ENCODE measurements around the gene SFMBT1.

DNA sequence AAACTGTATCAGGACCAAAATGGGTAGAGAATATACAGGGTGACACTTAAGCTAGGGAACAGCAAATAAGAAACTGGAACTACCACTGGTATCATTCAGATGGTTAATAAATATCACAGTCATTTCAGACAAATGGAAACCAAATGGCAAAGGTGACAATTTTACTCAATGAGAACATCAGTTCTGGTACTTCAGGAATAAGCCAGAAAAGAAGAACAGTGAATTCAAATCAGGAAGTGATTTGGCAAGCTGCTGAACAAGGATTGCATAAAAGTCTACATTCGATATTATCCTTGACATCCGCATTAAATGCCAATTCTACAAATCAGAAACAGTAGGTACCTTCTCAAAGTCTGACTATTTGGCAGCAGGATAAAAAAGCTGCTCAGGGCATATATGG, 125.0 kb downstream of the SFMBT1 start:
- TF ChIP-seq, protein P1, sequence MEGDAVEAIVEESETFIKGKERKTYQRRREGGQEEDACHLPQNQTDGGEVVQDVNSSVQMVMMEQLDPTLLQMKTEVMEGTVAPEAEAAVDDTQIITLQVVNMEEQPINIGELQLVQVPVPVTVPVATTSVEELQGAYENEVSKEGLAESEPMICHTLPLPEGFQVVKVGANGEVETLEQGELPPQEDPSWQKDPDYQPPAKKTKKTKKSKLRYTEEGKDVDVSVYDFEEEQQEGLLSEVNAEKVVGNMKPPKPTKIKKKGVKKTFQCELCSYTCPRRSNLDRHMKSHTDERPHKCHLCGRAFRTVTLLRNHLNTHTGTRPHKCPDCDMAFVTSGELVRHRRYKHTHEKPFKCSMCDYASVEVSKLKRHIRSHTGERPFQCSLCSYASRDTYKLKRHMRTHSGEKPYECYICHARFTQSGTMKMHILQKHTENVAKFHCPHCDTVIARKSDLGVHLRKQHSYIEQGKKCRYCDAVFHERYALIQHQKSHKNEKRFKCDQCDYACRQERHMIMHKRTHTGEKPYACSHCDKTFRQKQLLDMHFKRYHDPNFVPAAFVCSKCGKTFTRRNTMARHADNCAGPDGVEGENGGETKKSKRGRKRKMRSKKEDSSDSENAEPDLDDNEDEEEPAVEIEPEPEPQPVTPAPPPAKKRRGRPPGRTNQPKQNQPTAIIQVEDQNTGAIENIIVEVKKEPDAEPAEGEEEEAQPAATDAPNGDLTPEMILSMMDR (conservative IDR thresholded peaks at IDR 0.05; ENCODE audit: low read length) = no peak
- no peak for TF ChIP-seq EZH2phosphoT487 (IDR thresholded peaks at IDR 0.05; ENCODE audit: borderline replicate concordance)
